DMS53 (cell line): ENCODE measurements around the gene KRT9.
"Not testable (repeated sequence)": the region's sequence is repeated elsewhere in the genome, so short reads cannot be mapped to it uniquely, and the experiment has no call there.

Experiments used
- DNase-seq: peaks from one replicate; lab custom pipeline; 2025; lab: John Stamatoyannopoulos, UW

Gene KRT9

GRCh38 chr17:41602524-41602923 is 30.7 kb upstream of the KRT9 start:
- DNase-seq: no peak

GRCh38 chr17:41600318-41600717 is 28.5 kb upstream of the KRT9 start:
- DNase-seq: no peak

GRCh38 chr17:41599680-41600079 is 27.8 kb upstream of the KRT9 start:
- no peak for DNase-seq

GRCh38 chr17:41595585-41595984 is 23.7 kb upstream of the KRT9 start:
- DNase-seq: no peak

GRCh38 chr17:41594363-41594915 is 22.6 kb upstream of the KRT9 start:
- no peak for DNase-seq

GRCh38 chr17:41593306-41593981 is 21.6 kb upstream of the KRT9 start:
- no peak for DNase-seq

GRCh38 chr17:41592601-41593305 is 20.9 kb upstream of the KRT9 start:
- no peak for DNase-seq

GRCh38 chr17:41589301-41589700 is 17.4 kb upstream of the KRT9 start:
- DNase-seq: no peak

GRCh38 chr17:41588126-41588810 is 16.4 kb upstream of the KRT9 start:
- no peak for DNase-seq

GRCh38 chr17:41586863-41587495 is 15.1 kb upstream of the KRT9 start, which contains the start of gene KRT14:
Gene KRT14, minus strand, starts transcription at chr17:41586895. Its CDS starts 61 bp downstream, at chr17:41586834.
- no peak for DNase-seq

- DNase-seq: no peak
These were observed 13.6 kb upstream of the KRT9 start for GRCh38 chr17:41585301-41586056.

- DNase-seq: not testable (repeated sequence)
These were observed 12.6 kb upstream of the KRT9 start for GRCh38 chr17:41584331-41584927.

GRCh38 chr17:41583137-41584127 is 11.6 kb upstream of the KRT9 start:
- DNase-seq: peak; percentile 68

- not testable (repeated sequence) for DNase-seq
These were observed 10.5 kb upstream of the KRT9 start for GRCh38 chr17:41582061-41582968.

- no peak for DNase-seq
These were observed 9.7 kb upstream of the KRT9 start for GRCh38 chr17:41581366-41582060.

GRCh38 chr17:41580687-41581365 is 9.0 kb upstream of the KRT9 start:
- no peak for DNase-seq

- no peak for DNase-seq
These were observed 8.4 kb upstream of the KRT9 start for GRCh38 chr17:41580244-41580575.
